ENCODE measurements around the gene FUT1.
"Not testable (repeated sequence)": the region's sequence is repeated elsewhere in the genome, so short reads cannot be mapped to it uniquely, and the experiment has no call there.

The FUT1 gene

DNA sequence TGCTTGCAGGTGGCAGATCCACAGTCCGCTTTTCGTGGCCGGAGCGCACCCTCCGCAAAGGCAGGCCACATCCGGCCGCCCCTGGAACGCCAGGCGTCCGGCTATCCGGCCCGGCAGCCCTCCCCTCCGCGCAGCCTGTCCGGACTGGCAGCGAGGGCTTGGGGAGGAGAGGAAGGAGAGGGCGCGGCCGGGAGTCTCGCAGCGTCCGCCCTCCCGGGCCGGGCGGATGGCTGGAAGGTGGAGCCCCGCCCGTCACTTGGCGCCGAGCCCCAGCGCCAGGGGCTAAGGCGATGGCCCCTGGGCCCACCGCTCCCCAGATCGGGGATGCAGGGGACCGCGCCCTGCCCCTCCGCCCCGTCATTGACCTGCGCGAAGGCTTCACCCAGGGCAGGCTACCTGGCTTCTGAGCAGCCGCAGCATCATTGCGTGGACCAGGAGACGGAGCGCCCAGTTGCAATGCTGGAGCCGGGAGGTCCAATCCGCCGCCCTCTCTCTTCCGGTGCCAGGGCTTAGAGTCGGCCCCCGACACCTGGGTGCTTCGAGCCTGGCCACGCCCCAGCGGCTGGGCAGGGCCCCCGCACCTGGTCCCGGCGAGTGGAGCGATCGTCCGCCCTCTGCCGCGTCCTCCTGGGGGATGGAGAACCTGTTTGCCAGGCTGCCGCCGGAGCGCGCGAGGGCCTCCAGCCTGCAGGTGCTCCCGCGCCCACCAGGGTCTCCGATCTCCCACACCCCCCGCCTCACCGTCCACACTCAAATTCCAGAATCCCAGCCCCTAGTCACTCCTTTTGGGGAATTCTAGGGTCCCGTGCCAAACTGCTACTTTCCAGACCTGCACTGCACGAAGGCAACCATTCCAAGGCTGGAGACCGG is at the start of gene FUT1:
Gene FUT1 (minus strand): TSS at position 146 of the 870 bp plus-strand sequence. CDS start 1,360 bp downstream, outside the sequence.
- DNase-seq, result no peak

DNA sequence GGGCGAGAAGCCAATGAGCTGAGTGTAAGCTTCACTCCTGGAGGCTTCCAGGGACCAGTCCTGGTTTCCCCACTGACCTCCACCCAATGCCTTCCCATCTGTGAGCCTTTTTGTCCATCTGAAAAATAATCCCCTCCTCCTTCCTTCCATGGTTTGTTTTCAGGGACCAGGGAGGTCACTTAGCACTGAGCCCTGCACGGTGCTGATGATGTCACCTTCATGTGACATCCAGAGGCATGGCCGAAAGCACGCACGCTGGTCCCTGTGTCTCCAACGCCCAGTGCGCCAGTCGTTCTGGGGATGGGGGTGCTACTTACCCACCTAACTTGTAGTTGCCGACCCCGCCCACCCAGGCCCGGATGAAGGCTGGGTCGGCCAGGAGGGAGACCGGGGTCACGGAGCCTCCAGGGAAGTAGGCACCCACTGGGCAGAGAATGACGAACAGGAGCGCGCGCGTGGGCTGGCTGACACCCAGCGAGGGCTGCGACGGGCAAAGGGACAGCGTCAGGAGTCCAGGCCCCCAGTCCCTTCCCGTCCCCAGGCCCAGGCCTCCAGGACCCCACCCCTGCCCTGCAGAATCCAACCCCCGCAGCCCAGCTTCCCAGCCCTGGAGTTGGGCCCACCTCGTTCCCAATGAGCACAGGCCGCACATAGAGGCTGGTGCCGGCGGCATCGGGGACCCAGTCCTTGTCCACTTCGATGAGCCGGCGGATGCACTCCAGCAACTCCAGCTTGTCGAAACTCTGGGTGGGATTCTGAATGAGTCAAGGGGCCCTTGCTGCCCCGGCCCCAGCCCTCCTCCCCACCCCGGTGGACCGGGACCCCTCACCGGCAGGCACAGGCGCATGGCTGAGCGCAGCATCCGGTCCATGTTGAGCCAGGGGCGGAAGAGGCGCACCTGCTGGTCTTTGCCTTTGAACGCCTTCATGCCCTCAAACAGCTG is 47.2 kb upstream of the FUT1 start:
- DNase-seq, result no peak

DNA sequence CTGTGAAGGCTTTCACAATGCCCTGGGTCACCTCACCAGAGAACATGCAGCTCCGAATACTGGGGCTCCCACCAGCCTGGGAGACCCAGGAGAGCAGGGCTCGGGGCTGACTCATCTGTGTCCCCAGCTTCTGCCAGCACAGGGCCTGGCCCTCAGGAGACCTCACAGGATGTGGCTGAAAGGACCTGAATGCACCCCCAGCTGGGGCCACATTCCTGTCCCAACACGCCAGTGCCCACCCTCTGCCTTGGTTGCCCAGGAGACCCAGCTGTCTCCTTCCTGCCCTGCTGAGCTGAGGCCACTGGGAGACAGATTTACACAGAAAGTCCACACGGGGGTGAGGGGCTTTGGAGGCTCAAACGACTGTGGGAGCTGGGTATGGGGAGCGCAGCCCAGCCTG is 46.5 kb upstream of the FUT1 start:
- DNase-seq, result no peak

GRCh38 chr19:48797103-48797502 is 44.7 kb upstream of the FUT1 start:
- DNase-seq, result no peak

DNA sequence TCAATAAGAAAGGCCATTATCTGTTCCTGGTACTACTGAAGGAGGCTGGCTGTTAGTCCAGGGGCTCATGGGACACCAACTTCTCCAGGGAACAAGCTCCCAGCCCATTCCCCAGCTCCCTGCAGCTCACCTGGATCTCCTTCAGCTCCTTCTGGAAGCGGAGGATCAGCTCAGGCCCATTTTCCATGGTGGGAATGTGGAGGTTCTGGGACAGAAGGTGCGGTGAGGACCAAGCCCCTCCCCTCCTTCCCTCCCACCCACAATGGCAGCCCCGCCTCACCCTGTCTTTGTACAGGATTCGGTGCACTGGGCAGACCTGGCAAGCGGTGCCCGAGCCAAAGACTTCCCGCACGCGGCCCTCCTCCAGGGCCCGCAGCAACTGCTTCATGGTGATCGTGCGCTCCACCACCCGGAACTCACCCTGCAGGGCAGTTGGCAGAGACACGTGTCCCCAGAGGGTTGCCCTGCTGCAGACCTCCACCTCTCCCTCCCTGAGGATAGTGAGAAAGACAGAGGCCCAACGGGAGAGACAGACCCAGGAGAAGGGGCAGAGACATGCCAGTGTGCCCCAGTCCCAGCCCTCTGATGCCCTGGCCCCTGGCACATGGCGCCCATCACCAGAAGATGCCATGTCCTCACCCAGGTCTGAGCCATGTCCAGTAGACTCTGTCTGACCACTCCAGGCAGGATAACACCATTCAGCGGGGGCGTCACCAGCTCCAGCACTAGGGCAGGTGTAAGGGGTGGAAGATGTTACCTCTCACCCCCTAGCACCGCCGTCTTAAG is 44.0 kb upstream of the FUT1 start:
- no peak for DNase-seq

GRCh38 chr19:48795685-48796070 is 43.2 kb upstream of the FUT1 start:
- no peak for DNase-seq

DNA sequence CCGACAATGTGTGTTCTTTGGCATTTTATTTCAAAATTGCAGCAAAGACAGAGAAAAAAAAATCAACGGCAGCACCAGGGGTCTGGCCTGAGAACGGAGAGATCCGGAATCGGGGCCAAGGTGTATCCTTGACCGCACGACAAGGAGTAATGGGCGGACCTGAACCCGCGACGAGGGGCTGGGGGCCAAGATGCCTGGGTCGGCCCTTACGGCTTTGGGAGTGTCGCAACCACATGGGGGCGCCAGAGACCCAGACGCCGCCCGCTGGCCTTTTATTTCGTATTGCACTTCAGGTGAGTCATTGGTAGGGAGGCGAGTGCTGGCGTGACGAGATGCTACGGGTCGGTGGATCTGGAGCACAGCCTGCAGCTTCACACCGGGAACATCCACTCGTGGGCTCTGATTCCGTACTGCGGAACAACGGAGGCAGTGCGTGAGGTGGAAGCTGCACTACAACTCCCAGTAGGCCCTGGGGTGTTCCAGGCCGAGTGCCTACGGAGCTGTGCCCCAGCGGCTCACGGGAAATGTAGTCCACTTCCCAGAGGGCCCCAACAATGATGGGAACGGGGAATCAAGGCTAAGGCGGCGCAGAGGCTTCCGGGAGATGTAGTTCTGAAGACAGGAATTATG is 42.7 kb upstream of the FUT1 start:
- DNase-seq, result peak; percentile 95

GRCh38 chr19:48794291-48794690 is 41.9 kb upstream of the FUT1 start:
- no peak for DNase-seq

DNA sequence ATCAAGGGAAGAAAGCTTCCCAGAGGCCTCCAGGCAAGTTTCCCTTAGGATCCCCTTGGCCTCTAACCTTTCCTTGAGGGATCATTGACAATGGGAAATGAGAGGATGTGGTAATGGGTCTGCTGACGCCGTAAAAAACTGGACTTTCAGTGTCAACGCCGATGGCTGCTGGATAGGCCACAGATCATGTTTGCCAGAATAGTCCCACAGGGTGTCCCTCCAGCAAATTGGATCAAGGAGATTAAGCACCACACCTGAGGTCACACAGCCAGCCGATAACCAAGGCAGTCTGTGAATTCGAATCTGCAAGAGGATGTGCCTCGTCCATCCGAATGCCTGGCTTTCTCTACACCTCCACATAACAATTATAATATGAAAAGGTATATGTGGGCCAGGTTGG is 40.8 kb upstream of the FUT1 start:
- no peak for DNase-seq

- DNase-seq, result not testable (repeated sequence)
Measured at GRCh38 chr19:48787331-48787730, 34.9 kb upstream of the FUT1 start.

DNA sequence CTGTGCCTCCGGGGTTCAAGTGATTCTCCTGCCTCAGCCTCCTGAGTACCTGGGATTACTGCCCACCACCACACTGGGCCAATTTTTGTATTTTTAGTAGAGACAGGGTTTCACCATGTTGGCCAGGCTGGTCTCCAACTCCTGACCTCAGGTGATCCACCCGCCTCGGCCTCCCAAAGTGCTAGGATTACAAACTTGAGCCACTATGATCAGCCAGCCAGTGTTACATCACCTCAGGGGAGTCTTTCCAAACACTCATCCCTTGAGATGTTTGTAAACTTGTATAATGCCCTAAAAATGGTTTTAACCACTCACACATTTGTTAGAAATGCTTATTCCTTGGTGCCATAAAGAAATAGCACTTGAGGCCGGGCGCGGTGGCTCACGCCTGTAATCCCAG is 34.0 kb upstream of the FUT1 start:
- DNase-seq, result not testable (repeated sequence)

DNA sequence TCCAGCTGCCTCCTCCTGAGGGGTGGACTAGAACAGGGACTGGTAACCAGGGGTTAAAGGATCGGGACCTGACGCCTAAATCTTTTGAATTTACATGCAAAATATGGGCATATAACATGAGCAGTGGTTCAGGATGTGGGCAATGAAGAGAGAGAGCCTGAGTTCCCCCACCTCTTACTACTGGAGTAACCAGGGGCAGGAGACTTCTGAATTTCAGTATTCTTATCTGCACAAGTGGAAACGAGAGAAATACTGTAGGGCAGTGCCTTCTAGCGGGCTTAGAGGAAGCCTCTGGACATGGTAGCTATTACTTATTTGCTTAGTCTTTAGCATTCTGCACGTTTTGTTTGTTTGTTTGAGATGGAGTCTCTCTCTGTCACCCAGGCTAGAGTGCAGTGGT is 32.1 kb upstream of the FUT1 start:
- peak; percentile 30 for DNase-seq

- DNase-seq, result peak; percentile 84
Measured at GRCh38 chr19:48780631-48781391, 28.4 kb upstream of the FUT1 start.

DNA sequence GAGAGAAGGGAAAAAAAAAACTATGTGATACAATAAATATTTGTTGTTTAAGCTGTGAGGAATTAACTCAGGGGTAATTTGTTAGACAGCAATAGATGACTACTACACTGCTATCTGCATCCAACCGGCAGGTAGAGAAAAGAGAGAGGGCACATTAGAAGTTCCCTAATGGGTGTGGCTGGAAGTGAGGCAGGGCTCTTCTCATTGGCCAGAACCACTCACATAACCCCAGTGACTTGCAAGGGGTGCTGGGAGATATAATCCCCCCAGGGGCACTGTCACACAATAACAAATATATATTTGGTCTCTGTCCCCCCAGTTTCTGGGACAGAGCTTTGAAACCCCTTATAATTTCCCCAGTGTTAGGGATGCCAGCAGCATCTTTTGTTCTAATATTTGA is 27.2 kb upstream of the FUT1 start:
- no peak for DNase-seq

DNA sequence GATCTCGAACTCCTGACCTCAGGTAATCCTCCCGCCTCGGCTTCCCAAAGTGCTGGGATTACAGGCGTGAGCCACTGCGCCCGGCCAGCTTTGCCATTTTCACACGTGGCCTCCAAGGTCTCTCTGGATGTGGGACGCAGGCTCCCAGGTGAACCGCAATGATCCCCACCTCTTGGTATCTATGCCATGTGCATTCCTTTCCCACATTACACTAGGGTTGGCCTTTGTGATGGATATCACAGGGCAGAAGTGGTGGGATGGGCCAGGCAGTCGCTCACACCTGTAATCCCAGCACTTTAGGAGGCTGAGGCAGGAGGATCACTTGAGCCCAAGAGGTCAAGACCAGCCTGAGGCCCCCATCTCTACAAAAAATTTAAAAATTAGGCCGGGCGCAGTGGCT is 25.3 kb upstream of the FUT1 start:
- DNase-seq, result no peak

GRCh38 chr19:48777139-48777538 is 24.7 kb upstream of the FUT1 start:
- DNase-seq, result no peak

DNA sequence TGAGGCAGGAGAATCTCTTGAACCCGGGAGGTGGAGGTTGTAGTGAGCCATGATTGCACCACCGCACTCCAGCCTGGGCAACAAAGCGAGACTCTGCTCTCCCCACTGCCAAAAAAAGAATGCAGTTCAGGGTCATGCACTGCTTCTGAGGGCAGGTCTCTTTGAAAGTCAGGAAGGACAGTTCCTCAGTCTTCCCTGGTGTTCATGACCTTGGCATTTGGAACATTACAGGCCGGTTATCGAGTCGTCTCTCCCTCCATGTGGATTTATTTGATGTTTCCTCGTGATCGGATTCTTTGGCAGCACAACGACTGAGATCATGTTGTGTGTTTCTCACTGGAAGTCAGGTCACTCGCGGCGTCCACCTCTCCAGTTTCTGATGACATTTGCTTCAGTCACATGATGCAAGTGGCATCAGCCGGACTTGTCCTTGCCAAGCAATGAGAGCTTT is 20.1 kb upstream of the FUT1 start:
- DNase-seq, result no peak

- DNase-seq, result no peak
Measured at GRCh38 chr19:48770734-48771472, 18.5 kb upstream of the FUT1 start.

- DNase-seq, result no peak
Measured at GRCh38 chr19:48770266-48770665, 17.8 kb upstream of the FUT1 start.

DNA sequence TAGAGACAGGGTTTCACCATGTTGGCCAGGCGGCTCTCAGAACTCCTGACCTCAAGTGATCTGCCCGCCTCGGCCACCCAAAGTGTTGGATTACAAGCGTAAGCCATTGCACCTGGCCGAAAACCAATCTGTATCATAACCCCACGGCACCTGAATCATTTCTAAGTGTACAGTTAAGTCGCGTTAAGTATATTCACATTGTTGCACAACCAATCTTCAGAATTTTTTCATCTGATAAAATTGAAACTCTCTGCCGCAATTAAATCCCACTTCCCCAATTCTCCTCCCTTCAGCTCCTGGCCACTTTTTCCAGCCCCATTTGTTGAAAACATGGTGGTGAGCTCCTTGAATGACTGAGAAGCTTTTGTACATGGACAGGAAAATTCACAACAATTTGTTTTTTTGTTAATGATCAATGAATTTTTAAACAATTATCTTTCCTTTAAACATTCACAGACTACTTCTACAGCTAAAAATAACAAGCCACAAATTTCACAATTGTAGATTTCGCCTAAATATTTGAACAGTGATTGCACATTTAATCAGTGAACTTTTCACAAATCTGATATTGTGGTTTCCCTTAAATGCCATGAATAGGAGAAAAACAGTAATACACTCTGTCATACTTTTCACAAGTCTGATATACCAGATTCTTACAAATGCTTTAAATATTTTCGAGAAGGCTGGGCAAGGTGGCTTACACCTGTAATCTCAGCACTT is 16.7 kb upstream of the FUT1 start:
- DNase-seq, result peak; percentile 89
